ENCODE results near the gene PEAK3.

PEAK3 gene

DNA sequence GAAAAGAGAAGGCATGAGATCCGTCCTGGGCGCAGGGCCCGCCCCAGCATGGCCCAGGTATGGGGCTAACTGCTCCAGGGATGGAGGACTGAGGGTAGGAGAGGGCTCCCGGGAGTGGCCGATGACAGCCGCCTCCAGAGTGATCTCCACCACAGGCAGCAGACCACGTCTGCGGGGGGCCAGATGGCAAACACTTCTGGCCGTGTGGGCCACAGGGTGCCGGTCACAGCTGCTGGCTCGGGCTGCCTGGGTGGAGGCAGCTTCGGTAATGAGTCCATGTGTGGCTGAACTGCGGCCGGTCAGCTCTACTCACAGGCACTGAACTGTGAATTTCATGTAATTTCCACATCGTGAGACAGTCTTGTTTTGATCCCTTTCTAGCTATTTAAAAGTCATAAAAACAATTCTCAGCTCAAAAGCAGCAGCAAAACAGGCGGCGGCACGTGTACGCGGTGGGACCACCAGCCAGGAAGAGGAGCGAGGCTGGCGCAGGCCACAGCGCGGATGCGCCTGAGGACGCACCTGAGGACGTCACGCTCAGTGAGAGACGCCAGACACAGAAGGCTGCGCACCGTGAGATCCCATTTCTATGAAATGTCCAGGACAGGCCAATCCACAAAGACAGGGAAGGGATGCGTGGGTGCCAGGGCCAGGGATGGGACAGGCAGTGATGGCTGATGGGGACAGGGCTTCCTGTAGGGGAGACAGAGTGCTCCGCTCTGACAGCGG is 42.4 kb upstream of the PEAK3 start:
- Histone ChIP-seq H3K9me3 (replicated peaks; ENCODE audit: low read length) (no peaks in the 10 kb centered on the region), H3K36me3 (ENCODE audit: insufficient read depth, low read length) (peaks cover 25% of the 10 kb centered on the region), H3K27me3 (ENCODE audit: control insufficient read depth, insufficient read depth, low read length) (no peaks in the 10 kb centered on the region), H3K4me3 (ENCODE audit: low read length) (no peak overlapping the region), H3K9ac (ENCODE audit: low read depth, low read length) (no peak overlapping the region), H3K4me2 (ENCODE audit: low read length) (no peak overlapping the region), H3K4me1 (ENCODE audit: control insufficient read depth, insufficient read depth, low read length) (peaks cover 15% of the 10 kb centered on the region)

DNA sequence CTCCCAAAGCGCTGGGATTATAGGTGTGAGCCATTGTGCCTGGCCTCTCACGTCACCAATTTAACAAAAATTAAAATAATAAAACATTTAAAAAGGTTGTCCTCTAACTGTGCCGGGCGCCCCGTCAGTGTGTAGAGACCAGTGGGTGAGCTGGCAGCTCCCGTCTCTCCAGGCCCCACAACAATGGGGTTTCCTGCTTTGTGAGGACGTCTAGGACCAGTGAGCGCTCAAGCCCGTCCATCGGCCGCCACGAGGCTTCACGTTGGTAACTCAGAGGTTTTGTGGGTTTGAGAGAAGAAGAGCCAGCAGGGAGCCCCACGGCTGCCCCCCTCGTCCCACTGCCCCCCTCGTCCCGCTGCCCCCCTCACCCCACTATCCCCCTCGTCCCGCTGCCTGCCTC is 41.7 kb upstream of the PEAK3 start:
- Histone ChIP-seq H3K27me3 (ENCODE audit: control insufficient read depth, insufficient read depth, low read length) (no peaks in the 10 kb centered on the region), H3K9me3 (replicated peaks; ENCODE audit: low read length) (no peaks in the 10 kb centered on the region), H3K9ac (ENCODE audit: low read depth, low read length) (no peak overlapping the region), H3K4me2 (ENCODE audit: low read length) (no peak overlapping the region), H3K4me3 (ENCODE audit: low read length) (no peak overlapping the region), H3K36me3 (ENCODE audit: insufficient read depth, low read length) (peaks cover 25% of the 10 kb centered on the region), H3K4me1 (ENCODE audit: control insufficient read depth, insufficient read depth, low read length) (peaks cover 10% of the 10 kb centered on the region)

DNA sequence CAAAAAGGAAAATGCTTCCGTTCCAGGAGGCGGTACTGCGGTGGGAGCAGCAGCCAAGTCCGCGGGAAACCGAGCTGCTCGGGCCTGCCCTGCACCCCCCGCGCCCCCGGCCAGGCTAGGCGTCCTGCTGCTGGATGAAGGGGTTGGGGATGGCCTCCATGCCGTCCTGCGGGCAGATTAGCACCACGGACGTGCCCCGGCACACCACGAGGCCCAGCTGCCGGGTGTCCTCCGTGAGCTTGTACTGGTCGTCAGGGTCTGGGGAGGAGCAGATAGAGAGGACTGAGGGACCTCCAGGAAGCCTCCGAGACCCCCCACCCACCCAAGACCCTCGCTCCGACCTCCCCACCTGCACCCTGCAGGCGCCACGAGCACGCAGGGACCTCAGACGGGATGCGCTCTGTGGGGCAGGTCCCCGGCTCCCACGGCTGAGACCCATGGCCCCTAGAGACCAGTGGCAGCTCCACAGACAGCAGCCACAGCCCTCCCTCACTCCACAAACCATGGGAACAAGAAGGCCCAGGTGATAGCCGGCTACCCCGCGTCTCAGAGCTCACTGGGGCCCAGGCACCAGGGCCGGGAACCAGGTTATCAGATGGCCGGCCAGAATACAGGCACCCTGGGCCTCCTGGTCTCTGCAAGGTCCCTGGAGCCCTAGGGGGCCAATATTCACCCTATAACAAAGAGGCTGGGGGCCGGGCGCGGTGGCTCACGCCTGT is 39.7 kb upstream of the PEAK3 start:
- Histone ChIP-seq H3K4me2 (ENCODE audit: low read length) (no peak overlapping the region), H3K4me1 (ENCODE audit: control insufficient read depth, insufficient read depth, low read length) (peaks cover 1% of the 10 kb centered on the region), H3K9ac (ENCODE audit: low read depth, low read length) (no peak overlapping the region), H3K9me3 (replicated peaks; ENCODE audit: low read length) (no peaks in the 10 kb centered on the region), H3K27me3 (ENCODE audit: control insufficient read depth, insufficient read depth, low read length) (no peaks in the 10 kb centered on the region), H3K4me3 (ENCODE audit: low read length) (no peak overlapping the region), H3K36me3 (ENCODE audit: insufficient read depth, low read length) (peaks cover 22% of the 10 kb centered on the region)

DNA sequence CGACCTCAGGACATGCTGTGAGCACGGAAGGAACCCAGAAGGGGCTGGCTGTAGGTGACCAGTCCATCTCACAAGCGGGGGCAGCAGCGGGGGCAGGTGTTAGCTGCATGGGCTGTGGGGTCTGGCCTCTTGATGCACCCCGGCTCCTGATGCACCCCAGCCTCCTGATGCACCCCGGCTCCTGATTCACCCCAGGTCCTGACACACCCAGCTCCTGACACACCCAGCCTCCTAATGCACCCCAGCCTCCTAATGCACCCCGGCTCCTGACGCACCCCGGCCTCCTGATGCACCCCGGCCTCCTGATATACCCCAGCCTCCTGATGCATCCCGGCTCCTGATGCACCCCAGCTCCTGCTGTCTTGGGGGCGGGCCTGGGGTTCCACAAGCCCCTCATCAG is 39.0 kb upstream of the PEAK3 start:
- H3K27me3 ChIP-seq (ENCODE audit: control insufficient read depth, insufficient read depth, low read length), result no peaks in the 10 kb centered on the region
- no peak overlapping the region for H3K9ac ChIP-seq (ENCODE audit: low read depth, low read length)
- H3K4me2 ChIP-seq (ENCODE audit: low read length), result no peak overlapping the region
- no peaks in the 10 kb centered on the region for H3K4me1 ChIP-seq (ENCODE audit: control insufficient read depth, insufficient read depth, low read length)
- peaks cover 18% of the 10 kb centered on the region for H3K36me3 ChIP-seq (ENCODE audit: insufficient read depth, low read length)
- no peak overlapping the region for H3K4me3 ChIP-seq (ENCODE audit: low read length)
- no peaks in the 10 kb centered on the region for H3K9me3 ChIP-seq (replicated peaks; ENCODE audit: low read length)

DNA sequence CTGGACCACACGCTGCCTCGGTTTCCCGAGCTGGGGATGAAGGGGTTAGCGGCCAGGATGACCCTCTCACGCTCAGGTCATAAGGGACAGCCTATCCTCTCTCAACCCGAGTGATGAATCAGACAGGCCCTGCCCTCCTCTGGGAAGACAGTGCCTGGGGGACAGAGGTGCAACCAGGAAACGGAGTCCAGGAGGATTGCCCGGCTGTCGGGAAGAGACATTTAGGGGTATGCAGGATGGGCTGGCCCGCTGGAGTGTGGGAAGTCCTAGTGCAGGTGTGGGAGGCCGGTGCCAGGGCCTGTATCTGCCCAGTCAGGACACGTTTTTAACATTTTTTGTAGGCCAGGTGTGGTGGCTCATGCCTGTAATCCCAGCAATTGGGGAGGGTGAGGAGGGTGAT is 38.1 kb upstream of the PEAK3 start:
- H3K9ac ChIP-seq (ENCODE audit: low read depth, low read length), result no peak overlapping the region
- H3K36me3 ChIP-seq (ENCODE audit: insufficient read depth, low read length), result peaks cover 13% of the 10 kb centered on the region
- H3K27me3 ChIP-seq (ENCODE audit: control insufficient read depth, insufficient read depth, low read length), result no peaks in the 10 kb centered on the region
- no peaks in the 10 kb centered on the region for H3K9me3 ChIP-seq (replicated peaks; ENCODE audit: low read length)
- H3K4me2 ChIP-seq (ENCODE audit: low read length), result no peak overlapping the region
- no peak overlapping the region for H3K4me3 ChIP-seq (ENCODE audit: low read length)
- no peaks in the 10 kb centered on the region for H3K4me1 ChIP-seq (ENCODE audit: control insufficient read depth, insufficient read depth, low read length)

DNA sequence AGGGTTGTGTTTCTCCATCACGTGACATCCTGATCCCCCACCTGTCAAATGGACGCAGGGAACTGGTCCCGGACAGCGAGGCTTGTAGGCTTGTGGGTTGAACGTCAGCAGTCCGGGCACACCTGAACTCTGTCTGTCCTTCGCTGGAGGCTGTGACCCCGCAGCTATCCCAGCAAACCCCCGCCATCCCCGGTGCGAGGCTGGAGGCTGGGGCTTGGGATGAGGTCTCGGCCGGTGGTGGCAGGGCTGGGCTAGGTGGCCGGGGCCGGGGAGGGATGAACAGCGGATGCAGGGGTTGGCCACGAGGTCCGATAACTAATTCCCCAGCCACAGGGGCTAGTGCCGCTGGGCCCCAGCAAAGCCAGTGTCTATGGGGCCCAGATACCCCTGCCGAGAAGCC is 37.6 kb upstream of the PEAK3 start:
- H3K4me3 ChIP-seq (ENCODE audit: low read length), result no peak overlapping the region
- H3K4me2 ChIP-seq (ENCODE audit: low read length), result no peak overlapping the region
- no peak overlapping the region for H3K9ac ChIP-seq (ENCODE audit: low read depth, low read length)
- no peaks in the 10 kb centered on the region for H3K9me3 ChIP-seq (replicated peaks; ENCODE audit: low read length)
- no peaks in the 10 kb centered on the region for H3K27me3 ChIP-seq (ENCODE audit: control insufficient read depth, insufficient read depth, low read length)
- no peaks in the 10 kb centered on the region for H3K4me1 ChIP-seq (ENCODE audit: control insufficient read depth, insufficient read depth, low read length)
- H3K36me3 ChIP-seq (ENCODE audit: insufficient read depth, low read length), result peaks cover 13% of the 10 kb centered on the region

DNA sequence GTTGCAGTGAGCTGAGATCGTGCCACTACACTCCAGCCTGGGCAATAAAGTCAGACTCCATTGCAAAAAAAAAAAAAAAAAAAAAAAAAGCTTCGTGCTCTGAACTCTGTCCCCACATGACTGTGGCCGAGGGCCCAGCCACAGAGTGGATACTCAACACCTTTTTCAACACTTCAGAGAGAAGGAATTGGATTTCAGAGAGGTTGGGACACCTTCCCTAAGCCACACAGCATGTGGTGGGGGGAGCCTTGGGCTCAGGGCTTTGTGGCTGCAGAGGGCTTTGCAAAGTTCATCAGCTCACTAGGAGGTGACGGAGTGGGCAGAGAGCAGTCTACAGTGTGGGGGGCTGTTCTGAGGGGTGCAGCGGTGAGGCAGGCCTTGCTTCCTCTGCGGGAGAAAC is 36.9 kb upstream of the PEAK3 start:
- Histone ChIP-seq H3K27me3 (ENCODE audit: control insufficient read depth, insufficient read depth, low read length) (no peaks in the 10 kb centered on the region), H3K9me3 (replicated peaks; ENCODE audit: low read length) (no peaks in the 10 kb centered on the region), H3K4me1 (ENCODE audit: control insufficient read depth, insufficient read depth, low read length) (no peaks in the 10 kb centered on the region), H3K36me3 (ENCODE audit: insufficient read depth, low read length) (peaks cover 13% of the 10 kb centered on the region), H3K4me3 (ENCODE audit: low read length) (no peak overlapping the region), H3K4me2 (ENCODE audit: low read length) (no peak overlapping the region), H3K9ac (ENCODE audit: low read depth, low read length) (no peak overlapping the region)

DNA sequence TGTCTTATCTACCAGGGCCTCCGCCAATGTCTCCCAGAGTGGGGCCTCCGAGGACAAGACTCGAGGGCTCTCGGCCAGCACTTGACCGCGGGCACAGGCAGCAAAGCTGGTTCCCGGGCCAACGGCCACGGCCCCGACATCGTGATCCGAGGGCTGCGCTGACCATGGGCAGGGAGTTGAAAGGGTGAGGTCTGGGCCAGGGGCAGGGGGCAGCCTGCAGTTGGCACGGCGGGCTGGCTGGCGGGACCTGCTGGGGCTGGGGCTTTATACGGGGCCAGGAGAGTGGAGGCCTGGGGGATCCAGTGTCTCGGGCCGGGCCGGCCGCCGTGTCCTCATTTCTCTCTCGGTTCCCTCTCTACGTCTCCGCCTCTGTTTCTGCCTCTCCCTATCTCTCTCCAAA is 35.8 kb upstream of the PEAK3 start:
- H3K4me2 ChIP-seq (ENCODE audit: low read length), result no peak overlapping the region
- no peak overlapping the region for H3K9ac ChIP-seq (ENCODE audit: low read depth, low read length)
- no peak overlapping the region for H3K4me3 ChIP-seq (ENCODE audit: low read length)
- H3K4me1 ChIP-seq (ENCODE audit: control insufficient read depth, insufficient read depth, low read length), result no peaks in the 10 kb centered on the region
- peaks cover 6% of the 10 kb centered on the region for H3K27me3 ChIP-seq (ENCODE audit: control insufficient read depth, insufficient read depth, low read length)
- H3K36me3 ChIP-seq (ENCODE audit: insufficient read depth, low read length), result peaks cover 8% of the 10 kb centered on the region
- no peaks in the 10 kb centered on the region for H3K9me3 ChIP-seq (replicated peaks; ENCODE audit: low read length)

DNA sequence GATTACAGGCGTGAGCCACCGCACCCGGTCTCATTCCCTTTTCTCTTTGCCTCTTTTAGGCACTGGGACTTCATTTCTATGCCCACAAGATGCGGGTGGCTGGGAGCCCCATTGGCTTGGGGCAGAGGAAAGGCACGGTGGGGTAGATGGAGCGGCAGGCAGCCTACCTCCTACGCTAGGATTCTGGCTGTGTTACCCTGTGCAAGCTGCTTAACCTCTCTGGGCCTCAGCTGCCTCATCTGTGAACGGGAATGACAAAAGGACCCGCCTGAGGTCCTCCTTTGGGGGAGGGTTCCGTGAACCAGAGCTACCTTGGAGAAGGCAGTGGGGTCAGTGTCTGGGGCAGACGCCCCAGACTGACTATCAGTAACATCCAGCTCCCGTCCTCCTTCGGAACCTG is 35.3 kb upstream of the PEAK3 start:
- Histone ChIP-seq H3K9ac (ENCODE audit: low read depth, low read length) (no peak overlapping the region), H3K4me2 (ENCODE audit: low read length) (no peak overlapping the region), H3K27me3 (ENCODE audit: control insufficient read depth, insufficient read depth, low read length) (peaks cover 10% of the 10 kb centered on the region), H3K36me3 (ENCODE audit: insufficient read depth, low read length) (peaks cover 4% of the 10 kb centered on the region), H3K4me3 (ENCODE audit: low read length) (no peak overlapping the region), H3K9me3 (replicated peaks; ENCODE audit: low read length) (no peaks in the 10 kb centered on the region), H3K4me1 (ENCODE audit: control insufficient read depth, insufficient read depth, low read length) (no peaks in the 10 kb centered on the region)

DNA sequence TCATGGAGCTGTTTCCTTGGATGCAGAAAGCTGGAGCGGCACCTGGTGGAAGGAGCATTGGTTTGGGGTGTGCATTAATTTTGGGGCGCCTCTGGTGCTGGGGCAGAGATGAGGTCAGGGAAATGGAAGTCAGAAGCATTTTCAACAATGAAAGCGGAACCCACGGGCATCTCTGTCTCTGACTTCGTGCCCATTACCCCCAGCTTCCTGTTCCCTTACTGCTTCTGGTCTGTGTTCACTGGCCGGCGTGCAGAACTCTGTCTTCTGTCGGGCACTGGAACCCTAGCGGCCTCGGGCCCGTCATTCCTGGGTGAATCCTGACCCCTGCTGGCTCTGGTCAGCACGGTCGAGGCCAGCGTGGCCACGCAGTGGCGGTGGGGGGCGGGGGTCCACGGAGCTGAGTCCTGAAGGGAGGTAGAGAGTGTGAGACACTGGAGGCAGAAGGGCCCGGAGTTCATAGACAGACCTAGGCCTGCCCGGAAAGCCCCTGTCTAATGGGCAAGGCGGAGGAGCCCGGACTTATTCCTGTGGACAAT is 33.9 kb upstream of the PEAK3 start:
- no peaks in the 10 kb centered on the region for H3K4me1 ChIP-seq (ENCODE audit: control insufficient read depth, insufficient read depth, low read length)
- H3K4me3 ChIP-seq (ENCODE audit: low read length), result no peak overlapping the region
- H3K27me3 ChIP-seq (ENCODE audit: control insufficient read depth, insufficient read depth, low read length), result peaks cover 12% of the 10 kb centered on the region
- H3K9me3 ChIP-seq (replicated peaks; ENCODE audit: low read length), result no peaks in the 10 kb centered on the region
- H3K36me3 ChIP-seq (ENCODE audit: insufficient read depth, low read length), result no peaks in the 10 kb centered on the region
- H3K9ac ChIP-seq (ENCODE audit: low read depth, low read length), result no peak overlapping the region
- H3K4me2 ChIP-seq (ENCODE audit: low read length), result peak overlapping the region; percentile 58

DNA sequence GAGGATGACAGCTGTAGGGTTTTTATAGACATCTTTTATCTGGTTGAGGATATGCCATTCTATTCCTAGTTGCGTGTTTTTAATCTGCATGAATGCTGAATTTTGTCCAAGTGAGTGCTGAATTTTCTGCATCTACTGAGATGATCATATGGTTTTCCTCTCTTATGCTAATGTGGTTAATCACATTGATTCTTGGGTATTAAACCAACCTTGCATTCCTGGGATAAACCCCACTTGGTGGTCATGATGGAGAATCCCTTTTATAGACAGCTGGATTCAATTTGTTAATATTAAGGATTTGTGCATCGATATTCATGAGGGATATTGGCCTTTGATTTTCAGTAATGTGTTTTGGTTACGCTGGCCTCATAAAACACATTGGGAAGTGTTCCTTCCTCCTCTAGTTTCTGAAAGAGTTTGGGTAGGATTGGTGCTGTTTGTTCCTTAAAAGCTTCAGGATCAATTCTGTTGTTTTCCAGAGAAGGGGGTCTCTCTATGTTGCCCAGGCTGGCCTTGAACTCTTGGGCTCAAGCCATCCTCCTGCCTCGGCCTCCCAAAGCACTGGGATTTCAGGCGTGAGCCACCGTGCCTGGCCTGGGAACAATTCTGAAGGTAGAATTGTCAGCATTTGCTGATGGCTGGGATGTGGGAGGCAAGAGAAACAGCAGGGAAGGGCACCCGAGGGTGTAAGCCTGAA is 33.3 kb upstream of the PEAK3 start:
- Histone ChIP-seq H3K27me3 (ENCODE audit: control insufficient read depth, insufficient read depth, low read length) (peaks cover 14% of the 10 kb centered on the region), H3K36me3 (ENCODE audit: insufficient read depth, low read length) (no peaks in the 10 kb centered on the region), H3K9ac (ENCODE audit: low read depth, low read length) (no peak overlapping the region), H3K9me3 (replicated peaks; ENCODE audit: low read length) (no peaks in the 10 kb centered on the region), H3K4me1 (ENCODE audit: control insufficient read depth, insufficient read depth, low read length) (no peaks in the 10 kb centered on the region), H3K4me3 (ENCODE audit: low read length) (no peak overlapping the region), H3K4me2 (ENCODE audit: low read length) (peak overlapping the region; percentile 58)

Data from skeletal muscle satellite cell (primary cell).